DOHH2 (cell line): Measurements from ENCODE around the gene TNFAIP1.

Experiments used
- H3F3A ChIP-seq: fragments of 200-600 bp; sonication (generic), shearing (Covaris generic); 2 replicates; pipeline ENCODE4 v1.6.0; 2016; ENCODE audit warnings: antibody characterized with exemption, mild to moderate bottlenecking; ENCODE audit not compliant: control insufficient read depth, insufficient read depth
- H3K27ac ChIP-seq: fragments of 200-600 bp; sonication (generic); 2 replicates; pipeline ENCODE4 v1.5.1; 2014; ENCODE audit warnings: low read depth, mild to moderate bottlenecking, low read length, moderate library complexity
- H3K27me3 ChIP-seq: fragments of 200-600 bp; sonication (generic); 2 replicates; pipeline ENCODE4 v1.6.1; 2014; ENCODE audit warnings: mild to moderate bottlenecking, low read length, mixed read lengths; ENCODE audit not compliant: control insufficient read depth
- H3K36me3 ChIP-seq: fragments of 200-600 bp; sonication (generic); 2 replicates; pipeline ENCODE4 v1.6.1; 2014; ENCODE audit warnings: mild to moderate bottlenecking, low read length, moderate library complexity, mixed read lengths; ENCODE audit not compliant: control insufficient read depth
- H3K4me1 ChIP-seq: fragments of 200-600 bp; sonication (generic); 2 replicates; pipeline ENCODE4 v1.6.1; 2014; ENCODE audit warnings: mild to moderate bottlenecking, low read length, mixed read lengths; ENCODE audit not compliant: control insufficient read depth
- H3K4me2 ChIP-seq: fragments of 200-600 bp; sonication (generic); 2 replicates; pipeline ENCODE4 v1.6.0; 2014; ENCODE audit warnings: mild to moderate bottlenecking, low read length, moderate library complexity
- H3K4me3 ChIP-seq: fragments of 200-600 bp; sonication (generic); 2 replicates; pipeline ENCODE4 v1.5.1; 2014; ENCODE audit warnings: mild to moderate bottlenecking, low read length, mixed read lengths
- H3K79me2 ChIP-seq: fragments of 200-600 bp; sonication (generic); 2 replicates; pipeline ENCODE4 v1.6.1; 2014; ENCODE audit warnings: mild to moderate bottlenecking, low read length, mixed read lengths; ENCODE audit not compliant: control insufficient read depth
- H3K9me2 ChIP-seq: fragments of 200-600 bp; sonication (generic); replicated peaks from 2 replicates; pipeline ENCODE4 v1.6.1; 2014; ENCODE audit warnings: mild to moderate bottlenecking, low read length, mixed read lengths; ENCODE audit not compliant: control insufficient read depth
- H3K9me3 ChIP-seq: fragments of 200-600 bp; sonication (generic); 2 replicates; pipeline ENCODE4 v1.6.1; 2014; ENCODE audit warnings: antibody characterized with exemption, low read length, mixed read lengths; ENCODE audit not compliant: control insufficient read depth, insufficient read depth
- H4K20me1 ChIP-seq: fragments of 200-600 bp; sonication (generic); 2 replicates; pipeline ENCODE4 v1.6.0; 2014; ENCODE audit warnings: low read depth, mild to moderate bottlenecking, antibody characterized with exemption, low read length, moderate library complexity; ENCODE audit not compliant: control insufficient read depth, insufficient read depth
- EZH2phosphoT487 ChIP-seq: fragments of 200-600 bp; sonication (generic); IDR thresholded peaks from 2 replicates; pipeline ENCODE4 v1.6.1; 2017; ENCODE audit warnings: borderline replicate concordance, mild to moderate bottlenecking, antibody characterized with exemption, low read length, moderate library complexity, mixed read lengths
- TF ChIP-seq, protein P1 (sequence below): fragments of 200-600 bp; sonication (generic); IDR thresholded peaks from one replicate; pipeline ENCODE4 v1.5.1; 2014; ENCODE audit warnings: antibody characterized with exemption, mild to moderate bottlenecking, low read depth, low read length; ENCODE audit not compliant: poor library complexity, severe bottlenecking

The TNFAIP1 gene

DNA sequence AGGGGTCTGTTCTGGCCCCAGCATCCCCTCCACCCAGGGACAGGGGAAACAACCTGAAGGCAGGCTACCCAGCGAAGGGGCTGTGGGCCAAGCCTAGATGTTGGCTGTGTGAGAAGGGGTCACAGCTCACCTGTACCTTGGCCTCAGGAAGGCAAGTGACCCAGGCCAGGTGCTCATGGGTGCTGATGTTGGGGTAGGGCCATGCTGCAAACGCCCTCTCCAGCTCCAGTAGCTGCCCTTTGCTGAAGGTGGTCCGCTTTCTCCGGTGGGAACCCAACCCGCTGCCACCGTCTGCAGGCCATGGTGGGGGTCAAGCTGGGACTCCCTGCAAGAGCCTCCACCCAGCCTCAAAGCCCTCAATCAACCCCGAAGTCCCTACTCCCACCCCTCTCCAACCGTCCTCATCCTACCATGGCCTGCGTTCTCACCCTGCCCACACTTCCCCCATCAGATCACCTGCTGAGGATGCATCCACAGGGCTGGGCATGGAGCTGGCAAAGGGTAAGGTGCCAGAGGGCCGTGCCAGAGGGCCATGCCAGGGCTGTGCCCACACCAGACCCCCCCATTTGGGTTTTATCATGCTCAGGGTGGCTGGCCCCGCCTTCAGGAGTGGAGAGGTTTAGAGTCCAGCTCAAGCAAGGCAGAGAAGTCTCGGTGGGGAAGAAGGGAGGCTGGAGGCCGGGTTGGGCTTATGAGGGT, 29.3 kb downstream of the TNFAIP1 start, which contains the start of gene SEBOX:
Gene SEBOX (minus strand): TSS at position 535 of the 699 bp plus-strand sequence. CDS start 48 bp downstream, at position 487.
- Histone ChIP-seq H3K4me2 (no peak within 1 kb of the TSS), H4K20me1 (no peaks in the 10 kb centered on the region), H3K4me1 (no peaks in the 10 kb centered on the region), H3K9me2 (no peaks in the 10 kb centered on the region), H3K36me3 (peaks cover 32% of the 10 kb centered on the region), H3F3A (no peaks in the 10 kb centered on the region), H3K9me3 (no peaks in the 10 kb centered on the region), H3K27me3 (no peaks in the 10 kb centered on the region), H3K79me2 (no peaks in the 10 kb centered on the region), H3K27ac (no peak within 1 kb of the TSS), H3K4me3 (no peak within 1 kb of the TSS)
- TF ChIP-seq, protein P1, sequence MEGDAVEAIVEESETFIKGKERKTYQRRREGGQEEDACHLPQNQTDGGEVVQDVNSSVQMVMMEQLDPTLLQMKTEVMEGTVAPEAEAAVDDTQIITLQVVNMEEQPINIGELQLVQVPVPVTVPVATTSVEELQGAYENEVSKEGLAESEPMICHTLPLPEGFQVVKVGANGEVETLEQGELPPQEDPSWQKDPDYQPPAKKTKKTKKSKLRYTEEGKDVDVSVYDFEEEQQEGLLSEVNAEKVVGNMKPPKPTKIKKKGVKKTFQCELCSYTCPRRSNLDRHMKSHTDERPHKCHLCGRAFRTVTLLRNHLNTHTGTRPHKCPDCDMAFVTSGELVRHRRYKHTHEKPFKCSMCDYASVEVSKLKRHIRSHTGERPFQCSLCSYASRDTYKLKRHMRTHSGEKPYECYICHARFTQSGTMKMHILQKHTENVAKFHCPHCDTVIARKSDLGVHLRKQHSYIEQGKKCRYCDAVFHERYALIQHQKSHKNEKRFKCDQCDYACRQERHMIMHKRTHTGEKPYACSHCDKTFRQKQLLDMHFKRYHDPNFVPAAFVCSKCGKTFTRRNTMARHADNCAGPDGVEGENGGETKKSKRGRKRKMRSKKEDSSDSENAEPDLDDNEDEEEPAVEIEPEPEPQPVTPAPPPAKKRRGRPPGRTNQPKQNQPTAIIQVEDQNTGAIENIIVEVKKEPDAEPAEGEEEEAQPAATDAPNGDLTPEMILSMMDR, result no peak
- no peak for TF ChIP-seq EZH2phosphoT487

DNA sequence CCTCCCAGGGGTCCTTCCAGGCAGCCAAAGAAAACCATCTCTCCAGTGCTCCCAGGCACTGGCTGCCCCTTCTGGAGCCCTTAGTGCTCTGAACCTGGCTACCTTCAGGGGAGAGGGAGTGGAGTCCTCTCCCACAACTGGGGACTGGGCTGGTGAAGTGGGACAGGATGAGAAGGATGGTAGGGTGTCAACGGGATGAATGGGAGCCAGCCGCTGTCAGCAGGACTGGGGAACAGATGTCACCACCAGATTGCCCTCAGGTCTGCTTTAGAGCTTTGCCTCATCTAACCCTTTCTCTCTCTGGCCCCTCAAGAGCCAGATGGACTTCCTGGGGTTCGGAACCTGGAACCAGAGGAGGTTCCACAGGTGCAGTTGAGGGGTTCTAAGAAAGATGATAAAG, 29.9 kb downstream of the TNFAIP1 start:
- H3K4me2 ChIP-seq, result no peak overlapping the region
- no peaks in the 10 kb centered on the region for H4K20me1 ChIP-seq
- H3K9me3 ChIP-seq, result no peaks in the 10 kb centered on the region
- no peaks in the 10 kb centered on the region for H3K9me2 ChIP-seq
- no peak overlapping the region for H3K27ac ChIP-seq
- TF ChIP-seq, protein P1, result no peak
- TF ChIP-seq EZH2phosphoT487, result no peak
- H3F3A ChIP-seq, result peaks cover 3% of the 10 kb centered on the region
- H3K79me2 ChIP-seq, result no peaks in the 10 kb centered on the region
- no peaks in the 10 kb centered on the region; the same call in 1 of the 2 replicates for H3K4me1 ChIP-seq
- H3K4me3 ChIP-seq, result no peak overlapping the region
- H3K36me3 ChIP-seq, result peaks cover 27% of the 10 kb centered on the region
- no peaks in the 10 kb centered on the region for H3K27me3 ChIP-seq

DNA sequence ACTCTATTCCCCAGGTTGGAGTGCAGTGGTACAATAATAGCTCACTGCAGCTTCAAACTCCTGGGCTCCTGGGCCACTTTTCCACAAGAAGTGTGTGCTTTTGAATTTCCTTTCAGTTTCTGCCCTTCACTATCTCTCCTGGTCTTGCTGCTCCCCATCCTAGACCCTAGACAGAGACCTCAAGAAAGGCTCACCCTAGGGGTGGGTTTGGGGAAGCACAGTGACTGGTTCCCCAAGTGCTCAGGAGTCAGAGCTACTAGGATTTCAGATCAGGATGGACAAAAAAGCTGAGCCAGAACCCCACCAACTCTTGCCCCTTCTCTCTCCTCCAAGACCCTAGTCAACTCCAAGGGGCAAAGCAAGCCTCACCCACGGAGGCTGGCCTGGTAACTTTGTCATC, 31.0 kb downstream of the TNFAIP1 start:
- H4K20me1 ChIP-seq, result no peaks in the 10 kb centered on the region
- peaks cover 7% of the 10 kb centered on the region for H3K4me1 ChIP-seq
- H3K4me2 ChIP-seq, result no peak overlapping the region
- H3K27ac ChIP-seq, result no peak overlapping the region
- TF ChIP-seq, protein P1, result peak; percentile 43
- TF ChIP-seq EZH2phosphoT487, result no peak
- H3K27me3 ChIP-seq, result no peaks in the 10 kb centered on the region
- H3F3A ChIP-seq, result peaks cover 9% of the 10 kb centered on the region
- H3K79me2 ChIP-seq, result no peaks in the 10 kb centered on the region
- no peak overlapping the region for H3K4me3 ChIP-seq
- H3K9me2 ChIP-seq, result no peaks in the 10 kb centered on the region
- H3K9me3 ChIP-seq, result no peaks in the 10 kb centered on the region
- peaks cover 15% of the 10 kb centered on the region for H3K36me3 ChIP-seq
